ENCODE results near the gene DNPEP. TPM values are rescaled to one million over a fixed set of nuclear protein-coding genes. Genes with fewer than 3 reads are reported as not detected.
A peak's percentile ranks its signal among the peaks of the same experiment; 100 is the strongest.
"Not testable (repeated sequence)": the region's sequence is repeated elsewhere in the genome, so short reads cannot be mapped to it uniquely, and the experiment has no call there.

The DNPEP gene
- polyA plus RNA-seq, 1 donor from 2014 or later, result 49.9 TPM

- Mint-ChIP-seq H3K27me3 (peaks cover 17% of the 10 kb centered on the region), H3K36me3 (no peaks in the 10 kb centered on the region), H3K27ac (no peak overlapping the region), H3K4me3 (no peak overlapping the region), H3K4me1 (no peaks in the 10 kb centered on the region), H3K9me3 (peaks cover 0 to 7% (median 2%) of the 10 kb centered on the region in 3 donors)
Measured at GRCh38 chr2:219410390-219410789, 22.7 kb upstream of the DNPEP start.

- peaks cover 14% of the 10 kb centered on the region for H3K27me3 Mint-ChIP-seq
- no peak overlapping the region for H3K4me3 Mint-ChIP-seq
- peaks cover 0 to 7% (median 2%) of the 10 kb centered on the region in 3 donors for H3K9me3 Mint-ChIP-seq
- no peaks in the 10 kb centered on the region for H3K36me3 Mint-ChIP-seq
- no peak overlapping the region for H3K27ac Mint-ChIP-seq
- no peaks in the 10 kb centered on the region for H3K4me1 Mint-ChIP-seq
Measured at GRCh38 chr2:219409619-219410018, 21.9 kb upstream of the DNPEP start.

- Mint-ChIP-seq H3K36me3 (no peaks in the 10 kb centered on the region), H3K27ac (no peak overlapping the region), H3K4me3 (no peak overlapping the region), H3K4me1 (no peaks in the 10 kb centered on the region), H3K27me3 (peaks cover 20% of the 10 kb centered on the region), H3K9me3 (peaks cover 0 to 7% (median 2%) of the 10 kb centered on the region in 3 donors)
Measured at GRCh38 chr2:219408631-219409030, 20.9 kb upstream of the DNPEP start.

GRCh38 chr2:219408204-219408603, 20.5 kb upstream of the DNPEP start:
- peaks cover 20% of the 10 kb centered on the region for H3K27me3 Mint-ChIP-seq
- H3K4me1 Mint-ChIP-seq, result no peaks in the 10 kb centered on the region

GRCh38 chr2:219407343-219407742, 19.6 kb upstream of the DNPEP start:
- H3K4me3 Mint-ChIP-seq, H3K27ac Mint-ChIP-seq, H3K9me3 Mint-ChIP-seq, H3K36me3 Mint-ChIP-seq, H3K4me1 Mint-ChIP-seq: not testable (repeated sequence)
- H3K27me3 Mint-ChIP-seq, result peaks cover 22% of the 10 kb centered on the region

More at GRCh38 chr2:219408204-219408603, 20.5 kb upstream of the DNPEP start:
- Mint-ChIP-seq H3K9me3 (peaks cover 0 to 7% (median 2%) of the 10 kb centered on the region in 3 donors), H3K4me3 (no peak overlapping the region), H3K36me3 (no peaks in the 10 kb centered on the region), H3K27ac (no peak overlapping the region)

- H3K27ac Mint-ChIP-seq, result no peak overlapping the region
- peaks cover 0 to 5% (median 0%) of the 10 kb centered on the region in 3 donors for H3K9me3 Mint-ChIP-seq
- H3K36me3 Mint-ChIP-seq, result no peaks in the 10 kb centered on the region
- H3K4me1 Mint-ChIP-seq, result no peaks in the 10 kb centered on the region
- H3K27me3 Mint-ChIP-seq, result peaks cover 24% of the 10 kb centered on the region
- no peak overlapping the region for H3K4me3 Mint-ChIP-seq
Measured at GRCh38 chr2:219406861-219407230, 19.1 kb upstream of the DNPEP start.

- H3K27ac Mint-ChIP-seq, result no peak overlapping the region
- no peaks in the 10 kb centered on the region for H3K4me1 Mint-ChIP-seq
- H3K9me3 Mint-ChIP-seq, result peaks cover 0 to 3% (median 0%) of the 10 kb centered on the region in 3 donors
- no peak overlapping the region for H3K4me3 Mint-ChIP-seq
- no peaks in the 10 kb centered on the region for H3K36me3 Mint-ChIP-seq
- peaks cover 24% of the 10 kb centered on the region for H3K27me3 Mint-ChIP-seq
Measured at GRCh38 chr2:219405958-219406860, 18.5 kb upstream of the DNPEP start.

- Mint-ChIP-seq H3K36me3 (no peaks in the 10 kb centered on the region), H3K4me1 (no peaks in the 10 kb centered on the region), H3K27ac (no peak overlapping the region), H3K27me3 (peaks cover 24% of the 10 kb centered on the region), H3K9me3 (peaks cover 0 to 3% (median 0%) of the 10 kb centered on the region in 3 donors), H3K4me3 (no peak overlapping the region)
Measured at GRCh38 chr2:219405451-219405850, 17.7 kb upstream of the DNPEP start.

- no peaks in the 10 kb centered on the region for H3K4me1 Mint-ChIP-seq
- H3K9me3 Mint-ChIP-seq, result peaks cover 0 to 3% (median 0%) of the 10 kb centered on the region in 3 donors
- peaks cover 21% of the 10 kb centered on the region for H3K27me3 Mint-ChIP-seq
- H3K27ac Mint-ChIP-seq, result no peak overlapping the region
- no peak overlapping the region for H3K4me3 Mint-ChIP-seq
- no peaks in the 10 kb centered on the region for H3K36me3 Mint-ChIP-seq
Measured at GRCh38 chr2:219404954-219405353, 17.2 kb upstream of the DNPEP start.

GRCh38 chr2:219404291-219404910, 16.7 kb upstream of the DNPEP start:
- no peaks in the 10 kb centered on the region for H3K36me3 Mint-ChIP-seq
- no peaks in the 10 kb centered on the region for H3K9me3 Mint-ChIP-seq
- H3K4me3 Mint-ChIP-seq, result no peak overlapping the region
- no peaks in the 10 kb centered on the region for H3K4me1 Mint-ChIP-seq
- peak overlapping the region in 1 of 3 donors; percentile 71 for H3K27ac Mint-ChIP-seq
- H3K27me3 Mint-ChIP-seq, result peaks cover 16% of the 10 kb centered on the region

- no peaks in the 10 kb centered on the region for H3K36me3 Mint-ChIP-seq
- peak overlapping the region in 1 of 3 donors; percentile 71 for H3K27ac Mint-ChIP-seq
Measured at GRCh38 chr2:219403861-219404260, 16.1 kb upstream of the DNPEP start.

GRCh38 chr2:219402665-219403515, 15.2 kb upstream of the DNPEP start:
- Mint-ChIP-seq H3K36me3 (no peaks in the 10 kb centered on the region), H3K27ac (no peak overlapping the region), H3K27me3 (peaks cover 15% of the 10 kb centered on the region), H3K4me1 (no peaks in the 10 kb centered on the region), H3K4me3 (no peak overlapping the region), H3K9me3 (no peaks in the 10 kb centered on the region)

More at GRCh38 chr2:219403861-219404260, 16.1 kb upstream of the DNPEP start:
- Mint-ChIP-seq H3K4me3 (no peak overlapping the region), H3K4me1 (no peaks in the 10 kb centered on the region), H3K27me3 (peaks cover 16% of the 10 kb centered on the region), H3K9me3 (no peaks in the 10 kb centered on the region)

GRCh38 chr2:219401606-219402005, 13.9 kb upstream of the DNPEP start:
- Mint-ChIP-seq H3K36me3 (no peaks in the 10 kb centered on the region), H3K27me3 (peaks cover 18% of the 10 kb centered on the region), H3K27ac (no peak overlapping the region), H3K9me3 (no peaks in the 10 kb centered on the region), H3K4me1 (peaks cover 0 to 4% (median 0%) of the 10 kb centered on the region in 3 donors), H3K4me3 (no peak overlapping the region)

- H3K4me1 Mint-ChIP-seq, result peaks cover 0 to 4% (median 2%) of the 10 kb centered on the region in 3 donors
- no peak overlapping the region for H3K4me3 Mint-ChIP-seq
- H3K27ac Mint-ChIP-seq, result no peak overlapping the region
- peaks cover 18% of the 10 kb centered on the region for H3K27me3 Mint-ChIP-seq
- H3K36me3 Mint-ChIP-seq, result no peaks in the 10 kb centered on the region
- no peaks in the 10 kb centered on the region for H3K9me3 Mint-ChIP-seq
Measured at GRCh38 chr2:219400562-219400961, 12.8 kb upstream of the DNPEP start.

All from IgD-negative memory B cell (primary cell).